Measurements from ENCODE around the gene KMT2C.

DNA sequence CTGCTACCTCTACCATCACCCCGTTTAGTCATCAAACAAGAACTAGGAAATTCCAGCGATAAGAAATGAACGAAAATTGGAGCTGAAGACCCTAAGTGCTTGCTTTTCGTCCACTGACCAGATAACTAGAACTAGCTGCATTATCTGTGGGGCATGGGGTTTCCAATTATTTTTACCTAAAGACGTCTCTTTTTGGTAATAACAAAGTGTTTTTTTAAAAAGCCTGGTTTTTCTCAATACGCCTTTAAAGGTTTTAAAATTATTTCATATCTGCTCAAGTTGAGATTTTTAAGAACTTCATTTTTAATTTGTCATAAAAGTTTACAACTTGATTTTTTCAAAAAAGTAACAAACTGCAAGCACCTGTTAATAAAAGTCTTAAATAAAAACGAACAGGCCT is 306.1 kb downstream of the KMT2C start:
- TF ChIP-seq RBFOX2 (IDR thresholded peaks at IDR 0.05; ENCODE audit: low read depth, low read length) (no peak), BCL6 (CRISPR knock-in tag; IDR thresholded peaks at IDR 0.05) (no peak), IRF2 (CRISPR knock-in tag; IDR thresholded peaks at IDR 0.05) (no peak), ZNF234 (CRISPR knock-in tag; conservative IDR thresholded peaks at IDR 0.05) (no peak)
